HCT116 (cell line): ENCODE data around the gene TLK2.

Experiments used
- ELF1 ChIP-seq: IDR thresholded peaks from 2 replicates; pipeline ENCODE4 v1.6.1; 2012; ENCODE audit warnings: low read depth, borderline replicate concordance
- EZH2 ChIP-seq: fragments of 200-600 bp; sonication (generic); IDR thresholded peaks from 2 replicates; pipeline ENCODE4 v1.6.1; 2017; ENCODE audit warnings: antibody characterized with exemption, mixed run types
- POLR2A ChIP-seq: IDR thresholded peaks from 2 replicates; pipeline ENCODE4 v1.7.0; 2011; ENCODE audit warnings: borderline replicate concordance; ENCODE audit not compliant: insufficient read depth, insufficient read length; ENCODE audit errors: extremely low read depth
- POLR2AphosphoS5 ChIP-seq: IDR thresholded peaks from 2 replicates; pipeline ENCODE4 v1.6.1; 2011; ENCODE audit warnings: mild to moderate bottlenecking, low read depth, low read length, moderate library complexity
- RAD21 ChIP-seq: IDR thresholded peaks from 2 replicates; pipeline ENCODE4 v1.6.1; 2012; ENCODE audit warnings: low read depth, mild to moderate bottlenecking
- ZNF274 ChIP-seq: fragments of 200-500 bp; sonication (Bioruptor generic); IDR thresholded peaks from 2 replicates; pipeline ENCODE4 v1.6.1; 2014; ENCODE audit warnings: mild to moderate bottlenecking, low read depth, low read length, inconsistent platforms
- TF ChIP-seq, protein P1 (sequence below), 3 experiments: fragments of 200-600 bp in 1 of 3; sonication (generic) in 1 of 3; IDR thresholded peaks in 2 of 3; conservative IDR thresholded peaks in 1 of 3; 2 replicates each; pipeline ENCODE4 v1.5.1; 2012 to 2017; ENCODE audit warnings: low read depth in 2 of 3, low read length in 2 of 3, antibody characterized with exemption in 1 of 3, borderline replicate concordance in 1 of 3, control low read depth in 1 of 3, mild to moderate bottlenecking in 1 of 3, mixed read lengths in 1 of 3, mixed run types in 1 of 3, moderate library complexity in 1 of 3; ENCODE audit not compliant: insufficient read depth in 1 of 3
- TF ChIP-seq, protein P2 (sequence below): IDR thresholded peaks from 2 replicates; pipeline ENCODE4 v1.6.1; 2012
- TF ChIP-seq, protein P3 (sequence below): IDR thresholded peaks from 2 replicates; pipeline ENCODE4 v1.6.1; 2012; ENCODE audit warnings: low read depth

DNA sequence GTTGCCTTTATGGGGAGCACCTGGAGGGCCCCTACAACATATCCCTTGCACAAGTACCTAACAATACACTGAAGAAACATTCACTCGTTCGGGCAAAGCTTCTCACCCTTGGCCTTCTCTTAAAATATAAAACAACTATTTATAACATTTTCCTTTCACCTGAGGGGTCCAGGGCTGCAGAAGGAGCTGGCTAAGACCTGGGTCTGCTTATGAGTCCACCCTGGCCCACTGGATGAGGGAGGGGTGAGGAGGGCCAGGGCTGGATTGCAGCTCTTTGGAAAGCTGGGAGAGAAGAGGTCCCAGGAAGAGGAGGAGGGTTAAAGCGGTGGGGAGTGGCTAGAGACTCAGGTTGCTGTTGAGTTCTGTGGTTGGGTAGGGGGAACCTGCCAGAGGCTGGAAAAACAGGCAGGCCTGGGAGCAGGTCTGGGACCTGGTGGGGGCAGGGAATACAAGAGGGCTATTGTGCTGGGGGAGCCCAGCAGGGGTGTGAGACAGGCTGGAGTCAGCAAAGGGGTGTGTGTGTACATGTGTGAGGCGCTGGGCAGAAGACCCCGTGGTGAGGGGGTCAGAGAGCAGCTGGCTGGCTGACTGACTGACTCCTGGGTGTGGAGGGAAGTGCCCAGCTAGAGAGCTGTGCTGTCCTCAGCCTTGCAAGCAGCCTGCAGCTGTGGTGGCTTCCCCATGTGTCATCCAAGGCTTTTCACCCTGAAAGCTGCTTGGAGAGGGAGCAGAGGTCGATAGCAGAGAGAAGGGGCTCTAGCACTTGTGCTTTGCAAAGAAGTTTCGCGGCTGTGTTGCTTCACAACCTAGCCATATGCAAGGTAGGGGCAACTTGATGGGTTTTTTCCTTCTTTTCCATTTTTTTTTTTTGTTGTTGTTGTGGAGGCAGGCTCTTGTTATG, 138.6 kb downstream of the TLK2 start:
- TF ChIP-seq ELF1 (no peak), POLR2A (no peak), EZH2 (no peak), ZNF274 (no peak), POLR2AphosphoS5 (no peak), RAD21 (no peak)
- TF ChIP-seq, protein P1, sequence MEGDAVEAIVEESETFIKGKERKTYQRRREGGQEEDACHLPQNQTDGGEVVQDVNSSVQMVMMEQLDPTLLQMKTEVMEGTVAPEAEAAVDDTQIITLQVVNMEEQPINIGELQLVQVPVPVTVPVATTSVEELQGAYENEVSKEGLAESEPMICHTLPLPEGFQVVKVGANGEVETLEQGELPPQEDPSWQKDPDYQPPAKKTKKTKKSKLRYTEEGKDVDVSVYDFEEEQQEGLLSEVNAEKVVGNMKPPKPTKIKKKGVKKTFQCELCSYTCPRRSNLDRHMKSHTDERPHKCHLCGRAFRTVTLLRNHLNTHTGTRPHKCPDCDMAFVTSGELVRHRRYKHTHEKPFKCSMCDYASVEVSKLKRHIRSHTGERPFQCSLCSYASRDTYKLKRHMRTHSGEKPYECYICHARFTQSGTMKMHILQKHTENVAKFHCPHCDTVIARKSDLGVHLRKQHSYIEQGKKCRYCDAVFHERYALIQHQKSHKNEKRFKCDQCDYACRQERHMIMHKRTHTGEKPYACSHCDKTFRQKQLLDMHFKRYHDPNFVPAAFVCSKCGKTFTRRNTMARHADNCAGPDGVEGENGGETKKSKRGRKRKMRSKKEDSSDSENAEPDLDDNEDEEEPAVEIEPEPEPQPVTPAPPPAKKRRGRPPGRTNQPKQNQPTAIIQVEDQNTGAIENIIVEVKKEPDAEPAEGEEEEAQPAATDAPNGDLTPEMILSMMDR (IDR thresholded peaks at IDR 0.05 in 2 of 3, conservative IDR thresholded peaks at IDR 0.05 in 1 of 3; ENCODE audit: borderline replicate concordance in 1 of 3, insufficient read depth in 1 of 3, low read depth in 2 of 3, low read length in 2 of 3) = no peak
- TF ChIP-seq, protein P2, sequence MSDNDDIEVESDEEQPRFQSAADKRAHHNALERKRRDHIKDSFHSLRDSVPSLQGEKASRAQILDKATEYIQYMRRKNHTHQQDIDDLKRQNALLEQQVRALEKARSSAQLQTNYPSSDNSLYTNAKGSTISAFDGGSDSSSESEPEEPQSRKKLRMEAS = no peak
- TF ChIP-seq, protein P3, sequence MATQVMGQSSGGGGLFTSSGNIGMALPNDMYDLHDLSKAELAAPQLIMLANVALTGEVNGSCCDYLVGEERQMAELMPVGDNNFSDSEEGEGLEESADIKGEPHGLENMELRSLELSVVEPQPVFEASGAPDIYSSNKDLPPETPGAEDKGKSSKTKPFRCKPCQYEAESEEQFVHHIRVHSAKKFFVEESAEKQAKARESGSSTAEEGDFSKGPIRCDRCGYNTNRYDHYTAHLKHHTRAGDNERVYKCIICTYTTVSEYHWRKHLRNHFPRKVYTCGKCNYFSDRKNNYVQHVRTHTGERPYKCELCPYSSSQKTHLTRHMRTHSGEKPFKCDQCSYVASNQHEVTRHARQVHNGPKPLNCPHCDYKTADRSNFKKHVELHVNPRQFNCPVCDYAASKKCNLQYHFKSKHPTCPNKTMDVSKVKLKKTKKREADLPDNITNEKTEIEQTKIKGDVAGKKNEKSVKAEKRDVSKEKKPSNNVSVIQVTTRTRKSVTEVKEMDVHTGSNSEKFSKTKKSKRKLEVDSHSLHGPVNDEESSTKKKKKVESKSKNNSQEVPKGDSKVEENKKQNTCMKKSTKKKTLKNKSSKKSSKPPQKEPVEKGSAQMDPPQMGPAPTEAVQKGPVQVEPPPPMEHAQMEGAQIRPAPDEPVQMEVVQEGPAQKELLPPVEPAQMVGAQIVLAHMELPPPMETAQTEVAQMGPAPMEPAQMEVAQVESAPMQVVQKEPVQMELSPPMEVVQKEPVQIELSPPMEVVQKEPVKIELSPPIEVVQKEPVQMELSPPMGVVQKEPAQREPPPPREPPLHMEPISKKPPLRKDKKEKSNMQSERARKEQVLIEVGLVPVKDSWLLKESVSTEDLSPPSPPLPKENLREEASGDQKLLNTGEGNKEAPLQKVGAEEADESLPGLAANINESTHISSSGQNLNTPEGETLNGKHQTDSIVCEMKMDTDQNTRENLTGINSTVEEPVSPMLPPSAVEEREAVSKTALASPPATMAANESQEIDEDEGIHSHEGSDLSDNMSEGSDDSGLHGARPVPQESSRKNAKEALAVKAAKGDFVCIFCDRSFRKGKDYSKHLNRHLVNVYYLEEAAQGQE = no peak
